K562 treated with DMSO at 1 percent for 48 hours (cell line): Measurements from ENCODE around the gene GKAP1. TPM values are rescaled to one million over a fixed set of nuclear protein-coding genes. Genes with fewer than 3 reads are reported as not detected.

ENCODE experiments used
- total RNA-seq: library from RNA; unstranded; fragments of 300-600 nt; gene quantifications from 2 replicates; pipeline ENCODE4 v1.2.3, GENCODE V29; 2022; ENCODE audit warnings: low replicate concordance; ENCODE audit errors: extremely low read depth

The GKAP1 gene
- not detected in 2 replicates for total RNA-seq

GRCh38 chr9:83817356-83818278, at the start of gene GKAP1:
Gene GKAP1, minus strand, starts transcription at chr9:83817769. Its CDS starts 11,252 bp downstream, at chr9:83806517.

GRCh38 chr9:83707768-83708514, 109.6 kb downstream of the GKAP1 start, which contains the start of gene UBQLN1:
Gene UBQLN1, minus strand, starts transcription at chr9:83707958. Its CDS starts 279 bp downstream, at chr9:83707679.

Other genes starting within 250 kb of the GKAP1 start
- gene IDNK, start 194.6 kb downstream of the GKAP1 start, total RNA-seq, result not detected in 2 replicates
- not detected in 2 replicates for gene UBQLN1, start 109.8 kb downstream of the GKAP1 start, total RNA-seq
- not detected in 2 replicates for gene KIF27, start 103.7 kb upstream of the GKAP1 start, total RNA-seq
- gene HNRNPK, start 162.4 kb upstream of the GKAP1 start, total RNA-seq, result 327 TPM in 1 of 2 replicates, not detected in the other
- not detected in 2 replicates for gene RMI1, start 163.0 kb upstream of the GKAP1 start, total RNA-seq